Measurements from ENCODE around the gene KIF6. TPM values are rescaled to one million over a fixed set of nuclear protein-coding genes. Genes with fewer than 3 reads are reported as not detected.

KIF6 gene
- total RNA-seq, 2 donors from 2014 or later = 0.09 to 0.97 TPM

DNA sequence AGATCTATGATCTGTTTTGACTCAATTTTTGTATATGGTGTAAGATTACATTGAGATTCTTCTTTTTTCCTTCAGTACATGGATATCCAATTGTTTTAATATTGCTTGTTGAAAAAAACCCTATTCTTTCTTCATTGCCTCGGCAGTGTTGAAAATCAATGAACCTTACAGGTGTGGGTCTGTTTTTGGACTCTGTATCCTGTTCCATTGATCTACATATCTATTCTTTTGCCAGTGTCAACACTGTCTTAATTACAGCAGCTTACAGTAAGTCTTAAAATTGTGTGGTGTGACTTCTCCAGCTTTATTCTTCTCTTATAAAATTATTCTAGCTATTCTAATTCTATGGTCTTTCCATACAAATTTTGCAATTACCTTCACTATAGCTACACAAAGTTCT lies 320.9 kb downstream of the KIF6 start:
- Histone ChIP-seq H3K4me1 (replicated peaks) (no peaks in the 10 kb centered on the region), H3K36me3 (no peaks in the 10 kb centered on the region), H3K27me3 (replicated peaks; ENCODE audit: insufficient read depth) (no peaks in the 10 kb centered on the region), H3K4me3 (no peak overlapping the region), H3K27ac (no peak overlapping the region), H3K9me3 (no peaks in the 10 kb centered on the region)
- WGBS = 51% methylated on average over 1 of the region's 1 CpG
- TF ChIP-seq POLR2AphosphoS5 (IDR thresholded peaks at IDR 0.05) (no peak), POLR2A (IDR thresholded peaks at IDR 0.05) (no peak)
- TF ChIP-seq, protein P1, sequence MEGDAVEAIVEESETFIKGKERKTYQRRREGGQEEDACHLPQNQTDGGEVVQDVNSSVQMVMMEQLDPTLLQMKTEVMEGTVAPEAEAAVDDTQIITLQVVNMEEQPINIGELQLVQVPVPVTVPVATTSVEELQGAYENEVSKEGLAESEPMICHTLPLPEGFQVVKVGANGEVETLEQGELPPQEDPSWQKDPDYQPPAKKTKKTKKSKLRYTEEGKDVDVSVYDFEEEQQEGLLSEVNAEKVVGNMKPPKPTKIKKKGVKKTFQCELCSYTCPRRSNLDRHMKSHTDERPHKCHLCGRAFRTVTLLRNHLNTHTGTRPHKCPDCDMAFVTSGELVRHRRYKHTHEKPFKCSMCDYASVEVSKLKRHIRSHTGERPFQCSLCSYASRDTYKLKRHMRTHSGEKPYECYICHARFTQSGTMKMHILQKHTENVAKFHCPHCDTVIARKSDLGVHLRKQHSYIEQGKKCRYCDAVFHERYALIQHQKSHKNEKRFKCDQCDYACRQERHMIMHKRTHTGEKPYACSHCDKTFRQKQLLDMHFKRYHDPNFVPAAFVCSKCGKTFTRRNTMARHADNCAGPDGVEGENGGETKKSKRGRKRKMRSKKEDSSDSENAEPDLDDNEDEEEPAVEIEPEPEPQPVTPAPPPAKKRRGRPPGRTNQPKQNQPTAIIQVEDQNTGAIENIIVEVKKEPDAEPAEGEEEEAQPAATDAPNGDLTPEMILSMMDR (IDR thresholded peaks at IDR 0.05) = no peak
- no peak for DNase-seq (ENCODE audit: low spot score)
- intact Hi-C loops (cut with DNase I) = no loop called here

DNA sequence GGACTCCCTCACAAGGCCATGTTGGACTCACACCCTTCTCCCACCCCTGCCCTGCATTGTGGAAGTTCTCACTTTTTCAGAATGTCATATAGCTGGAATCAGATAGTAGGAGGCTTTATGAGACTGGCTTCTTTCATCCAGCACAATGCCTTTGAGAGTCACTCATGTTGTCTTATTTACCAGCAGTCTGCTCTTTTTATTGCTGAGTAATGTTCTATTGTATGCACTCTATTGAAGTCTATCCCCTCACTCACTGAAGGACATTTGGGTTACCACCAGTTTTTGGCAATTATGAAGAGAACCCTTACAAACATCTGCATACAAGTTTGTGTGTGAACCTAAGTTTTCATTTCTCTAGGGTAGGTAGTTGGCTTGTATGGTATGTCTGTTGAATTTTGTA lies 321.9 kb downstream of the KIF6 start:
- Histone ChIP-seq H3K27me3 (replicated peaks; ENCODE audit: insufficient read depth) (no peaks in the 10 kb centered on the region), H3K4me3 (no peak overlapping the region), H3K4me1 (replicated peaks) (no peaks in the 10 kb centered on the region), H3K27ac (no peak overlapping the region), H3K36me3 (no peaks in the 10 kb centered on the region), H3K9me3 (no peaks in the 10 kb centered on the region)
- DNase-seq (ENCODE audit: low spot score) = no peak
- TF ChIP-seq, protein P1 (IDR thresholded peaks at IDR 0.05) = no peak
- TF ChIP-seq POLR2A (IDR thresholded peaks at IDR 0.05) (no peak), POLR2AphosphoS5 (IDR thresholded peaks at IDR 0.05) (no peak)
- intact Hi-C loops (cut with DNase I) = no loop called here

DNA sequence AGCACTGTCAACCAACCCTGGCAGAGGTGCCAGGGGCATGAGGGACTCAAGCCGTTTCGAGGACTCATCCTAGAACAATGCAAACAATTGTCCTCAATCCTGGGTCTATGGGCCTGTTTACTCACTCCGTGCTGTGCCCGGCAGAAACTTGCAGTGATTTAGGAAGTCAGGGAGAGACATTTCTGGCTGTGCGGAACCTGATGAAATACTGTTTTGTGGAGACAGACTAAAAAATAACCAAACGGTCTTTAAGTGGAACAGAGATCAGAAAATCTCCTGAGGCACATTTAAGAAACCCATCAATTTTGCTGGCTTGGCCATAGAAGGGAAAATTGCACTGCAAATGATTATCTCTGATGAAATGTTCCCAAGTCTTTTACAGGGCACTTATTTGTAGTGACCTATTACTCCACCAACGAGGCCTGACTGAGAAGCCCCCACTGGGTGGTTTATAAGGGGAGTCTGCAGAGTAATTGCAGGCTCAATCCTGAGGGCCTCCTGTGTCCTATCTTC lies 322.9 kb downstream of the KIF6 start:
- Histone ChIP-seq H3K27me3 (replicated peaks; ENCODE audit: insufficient read depth) (no peaks in the 10 kb centered on the region), H3K4me3 (no peak overlapping the region), H3K27ac (no peak overlapping the region), H3K36me3 (no peaks in the 10 kb centered on the region), H3K4me1 (replicated peaks) (no peaks in the 10 kb centered on the region), H3K9me3 (no peaks in the 10 kb centered on the region)
- TF ChIP-seq POLR2A (IDR thresholded peaks at IDR 0.05) (no peak), POLR2AphosphoS5 (IDR thresholded peaks at IDR 0.05) (no peak)
- TF ChIP-seq, protein P1 (IDR thresholded peaks at IDR 0.05) = no peak
- intact Hi-C loops (cut with DNase I) = no loop called here
- no peak for DNase-seq (ENCODE audit: low spot score)
- WGBS = 51% methylated on average over 7 of the region's 7 CpGs

DNA sequence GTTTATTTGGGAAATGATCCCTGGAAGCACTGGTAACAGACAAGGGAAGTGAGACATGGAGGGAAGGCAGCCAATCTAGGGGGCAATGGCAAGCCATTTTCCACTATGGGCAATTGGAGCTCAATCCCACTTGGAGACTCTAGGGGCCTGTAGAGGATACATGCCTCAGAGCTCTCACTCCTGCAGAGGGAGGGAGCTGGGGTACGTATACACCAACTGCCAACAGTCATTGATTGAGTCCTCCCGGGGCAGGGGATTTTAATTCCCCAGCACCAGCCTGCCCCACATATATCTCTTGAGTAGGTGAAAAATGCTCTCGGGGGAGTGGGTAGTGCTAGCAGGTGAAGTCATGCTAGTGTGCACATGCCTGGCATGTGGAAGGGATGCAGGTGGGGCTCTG lies 323.8 kb downstream of the KIF6 start:
- Histone ChIP-seq H3K27ac (no peak overlapping the region), H3K36me3 (no peaks in the 10 kb centered on the region), H3K9me3 (no peaks in the 10 kb centered on the region), H3K4me3 (no peak overlapping the region), H3K4me1 (replicated peaks) (no peaks in the 10 kb centered on the region), H3K27me3 (replicated peaks; ENCODE audit: insufficient read depth) (no peaks in the 10 kb centered on the region)
- intact Hi-C loops (cut with DNase I) = no loop called here
- 93% methylated on average over 3 of the region's 3 CpGs for WGBS
- no peak for DNase-seq (ENCODE audit: low spot score)
- TF ChIP-seq POLR2AphosphoS5 (IDR thresholded peaks at IDR 0.05) = no peak
- TF ChIP-seq, protein P1 (IDR thresholded peaks at IDR 0.05) = no peak
- TF ChIP-seq POLR2A (IDR thresholded peaks at IDR 0.05) = no peak

DNA sequence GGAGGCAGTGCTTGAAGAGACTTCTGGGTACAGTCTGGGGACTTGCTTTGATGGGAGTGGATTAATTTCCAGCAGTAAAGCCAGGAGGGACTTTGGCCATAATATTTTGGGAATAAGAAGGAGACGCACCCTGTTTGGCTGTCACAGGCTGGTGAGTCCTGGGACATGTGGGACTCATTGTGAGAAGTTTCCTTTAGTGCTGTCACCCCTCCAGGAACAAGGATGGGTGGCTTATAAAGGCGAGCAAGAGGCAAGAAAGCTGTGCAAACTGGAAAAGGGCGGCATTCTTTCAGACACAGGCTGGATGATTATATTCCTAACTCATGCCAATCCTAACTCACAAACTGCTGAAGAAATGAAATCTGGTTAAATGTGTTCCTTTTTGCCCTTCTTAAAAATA lies 325.2 kb downstream of the KIF6 start:
- TF ChIP-seq POLR2AphosphoS5 (IDR thresholded peaks at IDR 0.05) (no peak), POLR2A (IDR thresholded peaks at IDR 0.05) (no peak)
- TF ChIP-seq, protein P1 (IDR thresholded peaks at IDR 0.05) = no peak
- H3K27me3 ChIP-seq (replicated peaks; ENCODE audit: insufficient read depth) = no peaks in the 10 kb centered on the region
- no peaks in the 10 kb centered on the region for H3K9me3 ChIP-seq
- H3K4me3 ChIP-seq = no peak overlapping the region
- no peak for DNase-seq (ENCODE audit: low spot score)
- no peaks in the 10 kb centered on the region for H3K36me3 ChIP-seq
- intact Hi-C loops (cut with DNase I) = no loop called here
- no peak overlapping the region for H3K27ac ChIP-seq
- H3K4me1 ChIP-seq (replicated peaks) = no peaks in the 10 kb centered on the region
- WGBS = 94% methylated on average over 3 of the region's 3 CpGs
